ENCODE measurements around the gene ELK1. TPM values are rescaled to one million over a fixed set of nuclear protein-coding genes. Genes with fewer than 3 reads are reported as not detected.

The ELK1 gene
- total RNA-seq, 1 donor from 2014 or later, result 35.0 TPM

- peaks cover 6% of the 10 kb centered on the region for H3K9me3 Mint-ChIP-seq
- H3K27ac Mint-ChIP-seq, result no peak overlapping the region
- peaks cover 11% of the 10 kb centered on the region for H3K4me1 Mint-ChIP-seq
- peaks cover 2% of the 10 kb centered on the region for H3K36me3 Mint-ChIP-seq
- peak in 1 of 2 experiments; percentile 19 for DNase-seq (ENCODE audit: low spot score in 2 of 2, unreplicated experiment in 2 of 2)
- TF ChIP-seq, protein P1, sequence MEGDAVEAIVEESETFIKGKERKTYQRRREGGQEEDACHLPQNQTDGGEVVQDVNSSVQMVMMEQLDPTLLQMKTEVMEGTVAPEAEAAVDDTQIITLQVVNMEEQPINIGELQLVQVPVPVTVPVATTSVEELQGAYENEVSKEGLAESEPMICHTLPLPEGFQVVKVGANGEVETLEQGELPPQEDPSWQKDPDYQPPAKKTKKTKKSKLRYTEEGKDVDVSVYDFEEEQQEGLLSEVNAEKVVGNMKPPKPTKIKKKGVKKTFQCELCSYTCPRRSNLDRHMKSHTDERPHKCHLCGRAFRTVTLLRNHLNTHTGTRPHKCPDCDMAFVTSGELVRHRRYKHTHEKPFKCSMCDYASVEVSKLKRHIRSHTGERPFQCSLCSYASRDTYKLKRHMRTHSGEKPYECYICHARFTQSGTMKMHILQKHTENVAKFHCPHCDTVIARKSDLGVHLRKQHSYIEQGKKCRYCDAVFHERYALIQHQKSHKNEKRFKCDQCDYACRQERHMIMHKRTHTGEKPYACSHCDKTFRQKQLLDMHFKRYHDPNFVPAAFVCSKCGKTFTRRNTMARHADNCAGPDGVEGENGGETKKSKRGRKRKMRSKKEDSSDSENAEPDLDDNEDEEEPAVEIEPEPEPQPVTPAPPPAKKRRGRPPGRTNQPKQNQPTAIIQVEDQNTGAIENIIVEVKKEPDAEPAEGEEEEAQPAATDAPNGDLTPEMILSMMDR (IDR thresholded peaks at IDR 0.05; ENCODE audit: unreplicated experiment), result no peak
- peaks cover 5% of the 10 kb centered on the region for H3K27me3 Mint-ChIP-seq (ENCODE audit: low read depth)
- H3K4me3 Mint-ChIP-seq, result no peak overlapping the region
These were observed 64.1 kb downstream of the ELK1 start for GRCh38 chrX:47586043-47586787.

Small RNA genes within 50 kb of the gene (microRNA-seq; reads per million reads assigned to microRNA genes)
- not detected for gene MIR4769

Other genes with a start within 250 kb of the ELK1 start
- gene ZNF41, start 167.3 kb downstream of the ELK1 start, total RNA-seq, result 6.4 to 7.0 TPM (median 6.6 TPM) in 3 replicates
- gene ARAF, start 89.4 kb downstream of the ELK1 start, total RNA-seq, result 64.5 to 70.3 TPM (median 68.5 TPM) in 3 replicates
- 117 to 124 TPM (median 120 TPM) in 3 replicates for gene TIMP1, start 68.1 kb downstream of the ELK1 start, total RNA-seq
- 3.7 to 4.4 TPM (median 4.2 TPM) in 3 replicates for gene SYN1, start 30.7 kb downstream of the ELK1 start, total RNA-seq
- 0.97 to 1.2 TPM (median 0.99 TPM) in 3 replicates for gene CFP, start 20.6 kb downstream of the ELK1 start, total RNA-seq
- 70.1 to 71.5 TPM (median 71.4 TPM) in 3 replicates for gene UXT, start 8.6 kb upstream of the ELK1 start, total RNA-seq
- gene ZNF81, start 186.3 kb upstream of the ELK1 start, total RNA-seq, result 10.7 to 13.5 TPM (median 12.5 TPM) in 3 replicates